H9 (cell line): ENCODE data around the gene WDR44. TPM values are rescaled to one million over a fixed set of nuclear protein-coding genes. Genes with fewer than 3 reads are reported as not detected.

ENCODE experiments used
- DNase-seq: peaks from one replicate; pipeline ENCODE4 v3.0.0-alpha.2; 2017
- H2AFZ ChIP-seq: one replicate; pipeline ENCODE4 v1.6.1; 2013; ENCODE audit warnings: mild to moderate bottlenecking, low read length, control low read depth, moderate library complexity
- H2AK5ac ChIP-seq: 2 replicates; pipeline ENCODE4 v1.6.1; 2013; ENCODE audit warnings: low read length, control low read depth, mixed read lengths; ENCODE audit not compliant: insufficient read length
- H2BK120ac ChIP-seq: one replicate; pipeline ENCODE4 v1.6.1; 2013; ENCODE audit warnings: low read depth, mild to moderate bottlenecking, low read length, control low read depth, inconsistent platforms; ENCODE audit not compliant: poor library complexity, severe bottlenecking
- H2BK12ac ChIP-seq: 2 replicates; pipeline ENCODE4 v1.6.1; 2013; ENCODE audit warnings: low read length, control low read depth, mixed read lengths, low read depth; ENCODE audit not compliant: insufficient read length
- H2BK15ac ChIP-seq: 2 replicates; pipeline ENCODE4 v1.6.1; 2013; ENCODE audit warnings: low read depth, low read length, control low read depth
- H2BK20ac ChIP-seq: one replicate; pipeline ENCODE4 v1.6.1; 2013; ENCODE audit warnings: low read depth, mild to moderate bottlenecking, low read length, control low read depth, inconsistent platforms; ENCODE audit not compliant: poor library complexity, severe bottlenecking
- H2BK5ac ChIP-seq: 2 replicates; pipeline ENCODE4 v1.6.1; 2013; ENCODE audit warnings: low read length, control low read depth, mixed read lengths; ENCODE audit not compliant: insufficient read length
- H3K14ac ChIP-seq: 2 replicates; pipeline ENCODE4 v1.6.1; 2013; ENCODE audit warnings: low read length, control low read depth; ENCODE audit not compliant: insufficient read depth
- H3K18ac ChIP-seq: 2 replicates; pipeline ENCODE4 v1.6.1; 2013; ENCODE audit warnings: low read depth, mild to moderate bottlenecking, mixed read lengths, low read length, control low read depth; ENCODE audit not compliant: insufficient read length
- H3K23ac ChIP-seq: 2 replicates; pipeline ENCODE4 v1.6.1; 2013; ENCODE audit warnings: low read length, control low read depth, mixed read lengths, low read depth; ENCODE audit not compliant: insufficient read length
- H3K23me2 ChIP-seq: 2 replicates; pipeline ENCODE4 v1.6.1; 2013; ENCODE audit warnings: low read depth, mild to moderate bottlenecking, mixed read lengths, low read length, control low read depth; ENCODE audit not compliant: insufficient read length, poor library complexity, severe bottlenecking
- H3K27ac ChIP-seq: 2 replicates; pipeline ENCODE4 v1.5.1; 2013; ENCODE audit warnings: low read length, control low read depth, mixed read lengths, low read depth; ENCODE audit not compliant: insufficient read length
- H3K27me3 ChIP-seq: 2 replicates; pipeline ENCODE4 v1.6.1; 2013; ENCODE audit warnings: low read length, control low read depth, inconsistent platforms; ENCODE audit not compliant: insufficient read depth
- H3K4ac ChIP-seq: 2 replicates; pipeline ENCODE4 v1.6.1; 2013; ENCODE audit warnings: low read depth, mild to moderate bottlenecking, control low read depth, inconsistent platforms, low read length, moderate library complexity
- H3K4me1 ChIP-seq: 2 replicates; pipeline ENCODE4 v1.6.1; 2013; ENCODE audit warnings: low read length, control low read depth, inconsistent platforms; ENCODE audit not compliant: insufficient read depth
- H3K4me2 ChIP-seq: 2 replicates; pipeline ENCODE4 v1.6.1; 2013; ENCODE audit warnings: low read length, control low read depth, mixed read lengths; ENCODE audit not compliant: insufficient read length, insufficient read depth
- H3K56ac ChIP-seq: 2 replicates; pipeline ENCODE4 v1.6.1; 2013; ENCODE audit warnings: low read depth, mild to moderate bottlenecking, mixed read lengths, low read length, control low read depth; ENCODE audit not compliant: insufficient read length
- H3K79me1 ChIP-seq: 2 replicates; pipeline ENCODE4 v1.6.1; 2013; ENCODE audit warnings: low read depth, mild to moderate bottlenecking, moderate library complexity, low read length, control low read depth, inconsistent platforms; ENCODE audit not compliant: insufficient read depth, poor library complexity, severe bottlenecking
- H3K79me2 ChIP-seq: 2 replicates; pipeline ENCODE4 v1.6.1; 2013; ENCODE audit warnings: low read length, control low read depth, inconsistent platforms; ENCODE audit not compliant: insufficient read depth
- H3K9ac ChIP-seq: 2 replicates; pipeline ENCODE4 v1.6.1; 2013; ENCODE audit warnings: low read length, control low read depth, mixed read lengths; ENCODE audit not compliant: insufficient read length; ENCODE audit errors: extremely low read depth
- H3K9me3 ChIP-seq: one replicate; pipeline ENCODE4 v1.6.1; 2013; ENCODE audit warnings: low read depth, low read length, inconsistent platforms; ENCODE audit not compliant: control insufficient read depth
- H3T11ph ChIP-seq: one replicate; pipeline ENCODE4 v1.6.1; 2013; ENCODE audit warnings: mild to moderate bottlenecking, low read length, control low read depth, inconsistent platforms
- H4K20me1 ChIP-seq: one replicate; pipeline ENCODE4 v1.6.1; 2013; ENCODE audit not compliant: control insufficient read depth, insufficient read length, insufficient read depth
- H4K5ac ChIP-seq: 2 replicates; pipeline ENCODE4 v1.6.1; 2013; ENCODE audit warnings: low read depth, mild to moderate bottlenecking, mixed read lengths, low read length, control low read depth; ENCODE audit not compliant: insufficient read length
- H4K8ac ChIP-seq: replicated peaks from 2 replicates; pipeline ENCODE4 v1.6.1; 2013; ENCODE audit warnings: low read length, control low read depth, mixed read lengths, low read depth; ENCODE audit not compliant: insufficient read length
- H4K91ac ChIP-seq: 2 replicates; pipeline ENCODE4 v1.6.1; 2013; ENCODE audit warnings: low read depth, mild to moderate bottlenecking, moderate library complexity, mixed read lengths, low read length, control low read depth; ENCODE audit not compliant: insufficient read length
- H3K27ac Mint-ChIP-seq, 3 experiments: 2 replicates in 2 of 3; 3 replicates in 1 of 3; pipeline ENCODE4 v1.8.0; 2020 to 2021; ENCODE audit warnings: mixed read lengths in 3 of 3, mild to moderate bottlenecking in 1 of 3, moderate library complexity in 1 of 3
- H3K27me3 Mint-ChIP-seq: 2 replicates; pipeline ENCODE4 v1.8.0; 2021; ENCODE audit warnings: low read depth, mild to moderate bottlenecking, moderate library complexity, mixed read lengths
- H3K36me3 Mint-ChIP-seq, 3 experiments: 2 replicates in 2 of 3; 3 replicates in 1 of 3; pipeline ENCODE4 v1.8.0; 2020 to 2021; ENCODE audit warnings: low read depth in 3 of 3, mixed read lengths in 3 of 3; ENCODE audit not compliant: insufficient read depth in 1 of 3
- H3K4me1 Mint-ChIP-seq, 2 experiments: 2 replicates each; pipeline ENCODE4 v1.8.0; 2020; ENCODE audit warnings: mixed read lengths in 2 of 2
- H3K4me3 Mint-ChIP-seq, 2 experiments: 2 replicates in 1 of 2; 3 replicates in 1 of 2; pipeline ENCODE4 v1.8.0; 2020 to 2021; ENCODE audit warnings: mild to moderate bottlenecking in 2 of 2, mixed read lengths in 2 of 2, moderate library complexity in 1 of 2
- H3K9me3 Mint-ChIP-seq, 2 experiments: 2 replicates in 1 of 2; 3 replicates in 1 of 2; pipeline ENCODE4 v1.8.0; 2020; ENCODE audit warnings: mild to moderate bottlenecking in 2 of 2, mixed read lengths in 2 of 2, moderate library complexity in 1 of 2
- CTCF ChIP-seq: fragments of 200-600 bp; sonication (generic); conservative IDR thresholded peaks from 3 replicates; pipeline ENCODE4 v1.8.0; 2021; ENCODE audit warnings: antibody characterized with exemption, mild to moderate bottlenecking
- WGBS: extraction: QIAGEN DNeasy Blood & Tissue Kit; methylation state at CpG from one replicate; pipeline ENCODE4 v1.1.7; 2013; ENCODE audit warnings: missing lambda C conversion rate, low lambda C conversion rate, mixed read lengths; ENCODE audit not compliant: insufficient read length; ENCODE audit errors: extremely low coverage; 5-methylcytosine and 5-hydroxymethylcytosine counted together
- total RNA-seq: library from RNA; stranded (reverse); gene quantifications from 2 replicates; pipeline ENCODE4 v1.2.1, GENCODE V29; 2021

WDR44 gene
- total RNA-seq, 1 experiment from 2014 or later = 29.6 TPM

GRCh38 chrX:118324588-118324987 lies 21.3 kb upstream of the WDR44 start:
- H3K23me2 ChIP-seq = no peaks in the 10 kb centered on the region
- H2AK5ac ChIP-seq = no peak overlapping the region
- H3K9ac ChIP-seq = no peak overlapping the region
- H3K36me3 Mint-ChIP-seq = peaks cover 0 to 2% (median 0%) of the 10 kb centered on the region in 3 experiments; a peak in 2 of 7 replicates
- H3K27me3 ChIP-seq = no peaks in the 10 kb centered on the region
- no peak overlapping the region for H3K27ac ChIP-seq
- H3T11ph ChIP-seq = no peak overlapping the region
- H3K79me2 ChIP-seq = no peaks in the 10 kb centered on the region
- DNase-seq = no peak
- WGBS = no CpG with 5 or more reads among the region's 4 CpGs
- H3K4me2 ChIP-seq = no peak overlapping the region
- no peak overlapping the region for H2BK15ac ChIP-seq
- no peak overlapping the region for H2BK20ac ChIP-seq
- no peak overlapping the region for H3K56ac ChIP-seq
- no peak overlapping the region for H2BK5ac ChIP-seq
- H3K79me1 ChIP-seq = no peaks in the 10 kb centered on the region
- no peak for TF ChIP-seq CTCF
- H2BK120ac ChIP-seq = no peak overlapping the region
- H3K18ac ChIP-seq = no peak overlapping the region
- H3K27me3 Mint-ChIP-seq = no peaks in the 10 kb centered on the region; the same call in 1 of the 2 replicates
- H2BK12ac ChIP-seq = no peak overlapping the region
- no peak overlapping the region for H3K23ac ChIP-seq
- no peaks in the 10 kb centered on the region for H4K20me1 ChIP-seq
- H3K14ac ChIP-seq = no peak overlapping the region
- no peak overlapping the region for H3K4me3 Mint-ChIP-seq
- no peak overlapping the region for H4K8ac ChIP-seq
- H4K91ac ChIP-seq = no peak overlapping the region
- no peaks in the 10 kb centered on the region for H3K4me1 ChIP-seq
- no peak overlapping the region for H4K5ac ChIP-seq
- no peak overlapping the region for H3K27ac Mint-ChIP-seq
- peaks cover 10% of the 10 kb centered on the region for H3K9me3 ChIP-seq
- H3K4me1 Mint-ChIP-seq = peaks cover 0 to 4% of the 10 kb centered on the region in 2 experiments; a peak in 1 of 4 replicates
- H3K4ac ChIP-seq = no peak overlapping the region
- peaks cover 0 to 11% of the 10 kb centered on the region in 2 experiments; a peak in 1 of 5 replicates for H3K9me3 Mint-ChIP-seq
- H2AFZ ChIP-seq = no peak overlapping the region
